ENCODE data around the gene CCNI.

GRCh38 chr4:77035153-77035552, 40.6 kb downstream of the CCNI start:
- no peak for TF ChIP-seq POLR2AphosphoS5 (IDR thresholded peaks at IDR 0.05)
- TF ChIP-seq, protein P1, sequence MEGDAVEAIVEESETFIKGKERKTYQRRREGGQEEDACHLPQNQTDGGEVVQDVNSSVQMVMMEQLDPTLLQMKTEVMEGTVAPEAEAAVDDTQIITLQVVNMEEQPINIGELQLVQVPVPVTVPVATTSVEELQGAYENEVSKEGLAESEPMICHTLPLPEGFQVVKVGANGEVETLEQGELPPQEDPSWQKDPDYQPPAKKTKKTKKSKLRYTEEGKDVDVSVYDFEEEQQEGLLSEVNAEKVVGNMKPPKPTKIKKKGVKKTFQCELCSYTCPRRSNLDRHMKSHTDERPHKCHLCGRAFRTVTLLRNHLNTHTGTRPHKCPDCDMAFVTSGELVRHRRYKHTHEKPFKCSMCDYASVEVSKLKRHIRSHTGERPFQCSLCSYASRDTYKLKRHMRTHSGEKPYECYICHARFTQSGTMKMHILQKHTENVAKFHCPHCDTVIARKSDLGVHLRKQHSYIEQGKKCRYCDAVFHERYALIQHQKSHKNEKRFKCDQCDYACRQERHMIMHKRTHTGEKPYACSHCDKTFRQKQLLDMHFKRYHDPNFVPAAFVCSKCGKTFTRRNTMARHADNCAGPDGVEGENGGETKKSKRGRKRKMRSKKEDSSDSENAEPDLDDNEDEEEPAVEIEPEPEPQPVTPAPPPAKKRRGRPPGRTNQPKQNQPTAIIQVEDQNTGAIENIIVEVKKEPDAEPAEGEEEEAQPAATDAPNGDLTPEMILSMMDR (IDR thresholded peaks at IDR 0.05), result no peak
- no peak for TF ChIP-seq POLR2A (IDR thresholded peaks at IDR 0.05)
